Karpas-422 (cell line): Measurements from ENCODE around the gene FXYD7. TPM values are rescaled to one million over a fixed set of nuclear protein-coding genes. Genes with fewer than 3 reads are reported as not detected.

ENCODE experiments used
- DNase-seq: peaks from one replicate; pipeline ENCODE4 v3.0.0-alpha.2; 2015
- H2AFZ ChIP-seq: fragments of 200-600 bp; sonication (generic); 2 replicates; pipeline ENCODE4 v1.6.1; 2014; ENCODE audit warnings: antibody characterized with exemption, low read length, mixed read lengths
- H3K27ac ChIP-seq: fragments of 200-600 bp; sonication (generic); 2 replicates; pipeline ENCODE4 v1.5.1; 2014; ENCODE audit warnings: mild to moderate bottlenecking, low read length, moderate library complexity
- H3K27me3 ChIP-seq: fragments of 200-600 bp; sonication (generic); 2 replicates; pipeline ENCODE4 v1.6.1; 2014; ENCODE audit warnings: low read length, mixed read lengths
- H3K36me3 ChIP-seq: fragments of 200-600 bp; sonication (generic); 2 replicates; pipeline ENCODE4 v1.6.1; 2014; ENCODE audit warnings: low read length, mixed read lengths; ENCODE audit not compliant: insufficient read depth
- H3K4me1 ChIP-seq: fragments of 200-600 bp; sonication (generic); 2 replicates; pipeline ENCODE4 v1.6.1; 2014; ENCODE audit warnings: mild to moderate bottlenecking, low read length, mixed read lengths
- H3K4me2 ChIP-seq: fragments of 200-600 bp; sonication (generic); 2 replicates; pipeline ENCODE4 v1.6.1; 2014; ENCODE audit warnings: low read length, low read depth, mild to moderate bottlenecking; ENCODE audit not compliant: poor library complexity, severe bottlenecking
- H3K4me3 ChIP-seq: fragments of 200-600 bp; sonication (generic); 2 replicates; pipeline ENCODE4 v1.5.1; 2014; ENCODE audit warnings: mild to moderate bottlenecking, antibody characterized with exemption, low read length, mixed read lengths
- H3K79me2 ChIP-seq: fragments of 200-600 bp; sonication (generic); 2 replicates; pipeline ENCODE4 v1.6.1; 2014; ENCODE audit warnings: mild to moderate bottlenecking, low read length, mixed read lengths
- H3K9ac ChIP-seq: fragments of 200-600 bp; sonication (generic); 2 replicates; pipeline ENCODE4 v1.6.0; 2014; ENCODE audit warnings: low read length
- H3K9me2 ChIP-seq: fragments of 200-600 bp; sonication (generic), shearing (Covaris generic); replicated peaks from 2 replicates; pipeline ENCODE4 v1.6.0; 2014; ENCODE audit warnings: mild to moderate bottlenecking, low read length, moderate library complexity; ENCODE audit not compliant: insufficient read depth
- H3K9me3 ChIP-seq: fragments of 300-700, 200-600 bp; sonication (generic); 2 replicates; pipeline ENCODE4 v1.6.1; 2014; ENCODE audit warnings: low read length, mixed read lengths
- H4K20me1 ChIP-seq: fragments of 200-600 bp; sonication (generic); 2 replicates; pipeline ENCODE4 v1.6.1; 2014; ENCODE audit warnings: mild to moderate bottlenecking, antibody characterized with exemption, low read length, low read depth; ENCODE audit not compliant: insufficient read depth
- small RNA-seq: library from RNA; depleted of rRNA; stranded (forward); fragments of <200 nt; gene quantifications from one replicate; pipeline ENCODE3, GENCODE V24; 2014
- total RNA-seq: library from RNA; depleted of rRNA; stranded (reverse); fragments of >200 nt; shearing (Covaris generic); gene quantifications from 2 replicates; pipeline ENCODE4 v1.2.3, GENCODE V29; 2014; ENCODE audit warnings: low replicate concordance; rRNA removed

Gene FXYD7
- total RNA-seq, 1 experiment from 2014 or later = not detected

DNA sequence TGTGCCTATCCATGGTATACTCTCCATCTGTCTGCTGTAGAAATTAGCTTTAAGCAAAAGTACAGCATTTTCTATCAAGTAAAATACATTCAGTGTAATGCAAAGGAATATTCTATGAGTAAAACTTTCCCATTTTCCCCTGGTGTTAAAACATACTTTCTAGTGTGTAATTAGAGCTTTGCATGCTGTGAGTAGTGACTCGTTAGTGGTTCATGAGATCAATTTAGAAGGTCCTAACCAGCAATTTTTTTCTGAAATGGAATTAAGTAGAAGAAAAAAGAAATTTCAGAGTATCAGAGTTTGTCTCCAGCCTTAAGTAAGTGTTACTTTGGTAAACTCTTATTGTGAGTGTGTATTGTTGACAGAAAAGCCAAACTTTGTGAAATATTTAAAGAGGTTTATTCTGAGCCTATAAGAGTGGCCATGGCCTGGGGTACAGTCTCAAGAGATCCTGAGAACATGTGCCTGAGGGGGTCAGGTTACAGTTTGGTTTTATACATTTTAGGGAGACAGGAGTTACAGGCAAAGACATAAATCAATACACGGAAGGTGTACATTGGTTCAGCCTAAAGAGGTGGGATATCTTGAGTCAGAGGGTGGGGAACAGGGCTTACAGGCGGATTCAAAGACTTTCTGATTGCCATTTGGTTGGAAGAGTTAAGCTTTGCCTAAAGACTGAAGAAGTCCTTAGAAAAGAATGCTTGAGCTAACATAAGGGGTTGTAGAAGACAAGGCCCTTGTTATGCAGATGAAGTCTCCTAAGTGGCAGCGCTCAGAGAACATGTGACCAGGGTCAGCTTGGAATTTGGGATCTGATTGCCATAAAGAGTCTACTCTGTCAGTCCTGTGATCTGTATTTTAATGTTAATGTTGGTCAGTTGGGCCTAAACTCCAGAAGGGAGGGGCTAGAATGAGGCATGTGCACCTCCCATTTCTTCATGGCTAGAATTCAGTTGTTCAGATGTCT, 60.0 kb downstream of the FXYD7 start:
- no peak for DNase-seq
- Histone ChIP-seq H3K4me3 (no peak overlapping the region), H3K27ac (no peak overlapping the region), H3K4me2 (no peak overlapping the region), H3K79me2 (no peaks in the 10 kb centered on the region), H3K9me2 (no peaks in the 10 kb centered on the region), H3K9me3 (no peaks in the 10 kb centered on the region), H3K9ac (no peak overlapping the region), H3K27me3 (no peaks in the 10 kb centered on the region), H3K4me1 (peaks cover 24% of the 10 kb centered on the region), H3K36me3 (no peaks in the 10 kb centered on the region), H4K20me1 (no peaks in the 10 kb centered on the region), H2AFZ (no peak overlapping the region)

Small RNAs within 50 kb of the gene (small RNA-seq; reads per million reads assigned to genes)
- gene AC020907.2 = not detected

Other genes starting within 250 kb of the FXYD7 start
- 6.3 and 8.5 TPM in 2 replicates for gene ZNF30, start 216.4 kb upstream of the FXYD7 start, total RNA-seq
- 11.4 and 12.8 TPM in 2 replicates for gene ZNF792, start 179.0 kb upstream of the FXYD7 start, total RNA-seq
- gene GRAMD1A, start 142.9 kb upstream of the FXYD7 start, total RNA-seq = 45.2 and 76.4 TPM in 2 replicates
- 0.52 and 0.54 TPM in 2 replicates for gene SCN1B, start 112.8 kb upstream of the FXYD7 start, total RNA-seq
- 0.11 TPM in 1 of 2 replicates, not detected in the other for gene HPN, start 101.5 kb upstream of the FXYD7 start, total RNA-seq
- not detected in 2 replicates for gene FXYD3, start 27.4 kb upstream of the FXYD7 start, total RNA-seq
- gene LGI4, start 8.2 kb upstream of the FXYD7 start, total RNA-seq = 0.22 TPM in 1 of 2 replicates, not detected in the other
- not detected in 2 replicates for gene FXYD1, start 4.4 kb upstream of the FXYD7 start, total RNA-seq
- 89.3 and 134 TPM in 2 replicates for gene FXYD5, start 11.5 kb downstream of the FXYD7 start, total RNA-seq
- gene FAM187B, start 85.5 kb downstream of the FXYD7 start, total RNA-seq = not detected in 2 replicates
- gene LSR, start 105.7 kb downstream of the FXYD7 start, total RNA-seq = 0.63 and 1.2 TPM in 2 replicates
- 97.9 and 224 TPM in 2 replicates for gene USF2, start 125.7 kb downstream of the FXYD7 start, total RNA-seq
- gene HAMP, start 139.3 kb downstream of the FXYD7 start, total RNA-seq = 0.45 TPM in 1 of 2 replicates, not detected in the other
- 0.36 TPM in 1 of 2 replicates, not detected in the other for gene MAG, start 148.9 kb downstream of the FXYD7 start, total RNA-seq
- gene CD22, start 185.9 kb downstream of the FXYD7 start, total RNA-seq = 454 and 602 TPM in 2 replicates
- 0.34 and 2.0 TPM in 2 replicates for gene FFAR1, start 204.6 kb downstream of the FXYD7 start, total RNA-seq
- not detected in 2 replicates for gene FFAR3, start 215.2 kb downstream of the FXYD7 start, total RNA-seq
- gene GPR42, start 227.8 kb downstream of the FXYD7 start, total RNA-seq = not detected in 2 replicates